Stimulated activated CD4-positive, alpha-beta T cell treated with anti-CD3 and anti-CD28 coated beads, Interleukin-1b, Interleukin-23, amount 100 ng/mL, for 48 hours (primary cell): ENCODE data around the gene CYB561D1.

Experiments
- DNase-seq: peaks from one replicate; pipeline ENCODE4 v3.0.0-alpha.2; 2020

CYB561D1 gene

GRCh38 chr1:109481646-109482045 is 12.2 kb upstream of the CYB561D1 start:
- DNase-seq, result no peak

- no peak for DNase-seq
These were observed 11.7 kb upstream of the CYB561D1 start for GRCh38 chr1:109482242-109482641.

- peak; percentile 29 for DNase-seq
These were observed 10.9 kb upstream of the CYB561D1 start for GRCh38 chr1:109482791-109483671.

- DNase-seq, result peak; percentile 92
These were observed 10.0 kb upstream of the CYB561D1 start, which contains the start of gene ATXN7L2 for GRCh38 chr1:109483672-109484518. Gene ATXN7L2 (plus strand): TSS chr1:109483905. CDS start chr1:109483954, 49 bp downstream.

- DNase-seq, result no peak
These were observed 9.3 kb upstream of the CYB561D1 start for GRCh38 chr1:109484519-109484975.

GRCh38 chr1:109485001-109485400 is 8.9 kb upstream of the CYB561D1 start:
- no peak for DNase-seq

- no peak for DNase-seq
These were observed 6.6 kb upstream of the CYB561D1 start for GRCh38 chr1:109487261-109487660.

GRCh38 chr1:109488201-109488600 is 5.7 kb upstream of the CYB561D1 start:
- DNase-seq, result no peak

GRCh38 chr1:109488696-109489095 is 5.2 kb upstream of the CYB561D1 start:
- DNase-seq, result no peak

- peak; percentile 62 for DNase-seq
These were observed 3.6 kb upstream of the CYB561D1 start for GRCh38 chr1:109490029-109490933.

- no peak for DNase-seq
These were observed 3.0 kb upstream of the CYB561D1 start for GRCh38 chr1:109490934-109491302.

- DNase-seq, result no peak
These were observed 2.5 kb upstream of the CYB561D1 start for GRCh38 chr1:109491372-109491771.

- DNase-seq, result no peak
These were observed 1.1 kb upstream of the CYB561D1 start for GRCh38 chr1:109492779-109493178.

- DNase-seq, result no peak
These were observed 667 bp upstream of the CYB561D1 start for GRCh38 chr1:109493227-109493626.

GRCh38 chr1:109495738-109496137 is 1.8 kb downstream of the CYB561D1 start:
- no peak for DNase-seq

- DNase-seq, result no peak
These were observed 3.7 kb downstream of the CYB561D1 start for GRCh38 chr1:109497449-109498160.

- no peak for DNase-seq
These were observed 4.4 kb downstream of the CYB561D1 start for GRCh38 chr1:109498161-109498801.

GRCh38 chr1:109499081-109499480 is 5.2 kb downstream of the CYB561D1 start:
- no peak for DNase-seq

GRCh38 chr1:109499661-109500536 is 6.0 kb downstream of the CYB561D1 start:
- DNase-seq, result peak; percentile 61

- DNase-seq, result no peak
These were observed 7.1 kb downstream of the CYB561D1 start for GRCh38 chr1:109500941-109501381.
